ENCODE data around the gene DMXL1.

Gene DMXL1

DNA sequence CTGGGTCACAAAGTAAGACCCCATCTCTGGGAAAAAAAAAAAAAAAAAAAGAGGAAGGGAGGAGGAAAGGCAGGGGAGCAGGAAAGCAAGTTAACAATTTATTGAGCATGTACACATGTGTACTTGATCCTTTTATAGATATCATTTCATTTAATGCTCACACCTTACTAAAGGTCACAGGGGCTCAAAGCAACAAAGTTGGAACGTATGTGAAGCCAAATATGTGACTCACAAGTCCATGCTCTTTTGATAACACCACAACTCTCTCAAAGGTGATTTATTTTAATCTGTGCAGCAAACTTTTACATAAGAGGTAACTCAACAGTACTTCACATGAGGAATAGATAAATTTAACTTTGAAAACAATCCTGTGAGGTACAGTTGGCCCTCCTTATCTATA, 48.1 kb upstream of the DMXL1 start:
- Histone ChIP-seq H3K36me3 (ENCODE audit: insufficient read depth) (no peaks in the 10 kb centered on the region), H4K20me1 (ENCODE audit: insufficient read depth) (no peaks in the 10 kb centered on the region), H3K9ac (no peak overlapping the region), H3K27me3 (ENCODE audit: insufficient read depth, low read depth) (no peaks in the 10 kb centered on the region), H3K4me3 (IDR thresholded peaks at IDR 0.05; ENCODE audit: insufficient read depth, low read depth, low read length) (no peak overlapping the region), H3K4me1 (ENCODE audit: low read depth, poor library complexity, severe bottlenecking) (no peaks in the 10 kb centered on the region), H3K79me2 (ENCODE audit: insufficient read depth, low read depth) (no peaks in the 10 kb centered on the region), H3K4me2 (no peak overlapping the region), H3K27ac (no peak overlapping the region), H2AFZ (ENCODE audit: low read depth) (no peak overlapping the region)
- TF ChIP-seq, protein P1, sequence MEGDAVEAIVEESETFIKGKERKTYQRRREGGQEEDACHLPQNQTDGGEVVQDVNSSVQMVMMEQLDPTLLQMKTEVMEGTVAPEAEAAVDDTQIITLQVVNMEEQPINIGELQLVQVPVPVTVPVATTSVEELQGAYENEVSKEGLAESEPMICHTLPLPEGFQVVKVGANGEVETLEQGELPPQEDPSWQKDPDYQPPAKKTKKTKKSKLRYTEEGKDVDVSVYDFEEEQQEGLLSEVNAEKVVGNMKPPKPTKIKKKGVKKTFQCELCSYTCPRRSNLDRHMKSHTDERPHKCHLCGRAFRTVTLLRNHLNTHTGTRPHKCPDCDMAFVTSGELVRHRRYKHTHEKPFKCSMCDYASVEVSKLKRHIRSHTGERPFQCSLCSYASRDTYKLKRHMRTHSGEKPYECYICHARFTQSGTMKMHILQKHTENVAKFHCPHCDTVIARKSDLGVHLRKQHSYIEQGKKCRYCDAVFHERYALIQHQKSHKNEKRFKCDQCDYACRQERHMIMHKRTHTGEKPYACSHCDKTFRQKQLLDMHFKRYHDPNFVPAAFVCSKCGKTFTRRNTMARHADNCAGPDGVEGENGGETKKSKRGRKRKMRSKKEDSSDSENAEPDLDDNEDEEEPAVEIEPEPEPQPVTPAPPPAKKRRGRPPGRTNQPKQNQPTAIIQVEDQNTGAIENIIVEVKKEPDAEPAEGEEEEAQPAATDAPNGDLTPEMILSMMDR (conservative IDR thresholded peaks at IDR 0.05; ENCODE audit: low read depth, low read length): no peak

DNA sequence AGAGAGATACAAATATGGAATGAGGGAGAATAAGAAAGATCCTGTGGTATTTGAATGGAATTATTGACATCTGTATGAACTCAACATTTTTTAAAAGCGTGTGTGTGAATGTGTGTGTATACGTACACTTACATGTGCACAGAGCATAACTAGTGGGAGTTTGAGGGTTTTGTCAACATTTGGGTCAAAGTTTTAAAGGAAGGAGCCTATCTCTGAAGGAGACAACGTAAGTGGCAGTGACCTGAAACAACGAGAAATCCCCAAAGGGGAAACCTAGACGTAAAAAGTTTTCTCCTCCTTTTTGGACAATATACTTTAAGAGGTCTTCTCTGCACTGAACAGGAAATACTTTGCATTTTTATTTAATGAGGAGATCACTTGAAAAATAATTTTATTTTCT, 42.3 kb upstream of the DMXL1 start:
- H3K4me1 ChIP-seq (ENCODE audit: low read depth, poor library complexity, severe bottlenecking): peaks cover 31% of the 10 kb centered on the region
- TF ChIP-seq, protein P1 (conservative IDR thresholded peaks at IDR 0.05; ENCODE audit: low read depth, low read length): no peak
- no peaks in the 10 kb centered on the region for H3K79me2 ChIP-seq (ENCODE audit: insufficient read depth, low read depth)
- H4K20me1 ChIP-seq (ENCODE audit: insufficient read depth): no peaks in the 10 kb centered on the region
- no peaks in the 10 kb centered on the region for H3K27me3 ChIP-seq (ENCODE audit: insufficient read depth, low read depth)
- no peak overlapping the region for H2AFZ ChIP-seq (ENCODE audit: low read depth)
- no peaks in the 10 kb centered on the region for H3K36me3 ChIP-seq (ENCODE audit: insufficient read depth)
- no peak overlapping the region for H3K9ac ChIP-seq
- H3K4me2 ChIP-seq: no peak overlapping the region
- no peak overlapping the region for H3K4me3 ChIP-seq (IDR thresholded peaks at IDR 0.05; ENCODE audit: insufficient read depth, low read depth, low read length)
- no peak overlapping the region for H3K27ac ChIP-seq

DNA sequence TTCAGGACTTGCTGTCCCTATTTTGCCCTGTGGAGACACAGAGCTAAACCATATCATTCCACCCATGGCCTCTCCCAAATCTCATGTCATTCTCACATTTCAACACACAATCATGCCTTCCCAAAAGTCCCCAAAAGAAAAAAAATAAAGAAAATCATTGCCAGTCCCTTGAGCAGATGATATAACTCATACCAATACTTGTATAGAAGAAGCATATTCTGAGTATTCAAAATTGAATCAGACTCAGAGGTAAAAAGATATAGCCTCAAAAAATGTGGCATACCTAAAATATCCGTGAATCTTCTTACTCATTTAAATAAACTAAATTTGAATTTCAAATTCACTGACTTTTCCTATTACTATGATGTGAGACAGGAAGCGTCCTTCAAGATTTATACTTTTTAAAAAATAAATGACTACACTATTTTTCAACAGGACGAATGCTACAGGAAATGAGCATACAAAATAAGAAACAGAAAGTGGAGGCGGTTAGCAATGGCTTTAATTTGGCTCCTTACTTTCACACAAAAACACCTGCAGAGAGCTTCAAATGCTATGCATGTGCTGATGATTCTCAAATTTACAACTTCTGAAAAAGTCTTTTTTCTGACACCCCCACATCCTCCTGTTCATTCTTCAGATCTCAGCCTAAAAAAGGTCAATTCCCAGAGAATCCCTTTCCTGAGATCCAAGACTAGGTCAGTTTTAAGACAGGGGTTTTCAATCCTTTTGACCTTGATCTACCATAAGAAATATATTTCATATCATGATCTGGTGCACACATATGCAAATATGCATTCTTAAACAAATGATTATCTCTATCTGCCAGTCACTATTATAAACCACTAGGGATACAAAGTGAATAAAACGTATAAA, 39.6 kb upstream of the DMXL1 start:
- TF ChIP-seq, protein P1 (conservative IDR thresholded peaks at IDR 0.05; ENCODE audit: low read depth, low read length): no peak
- Histone ChIP-seq H3K27ac (no peak overlapping the region; the same call in 1 of the 2 replicates), H4K20me1 (ENCODE audit: insufficient read depth) (no peaks in the 10 kb centered on the region), H3K4me2 (peak overlapping the region; percentile 54), H3K4me1 (ENCODE audit: low read depth, poor library complexity, severe bottlenecking) (peaks cover 31% of the 10 kb centered on the region), H3K36me3 (ENCODE audit: insufficient read depth) (no peaks in the 10 kb centered on the region), H3K4me3 (IDR thresholded peaks at IDR 0.05; ENCODE audit: insufficient read depth, low read depth, low read length) (no peak overlapping the region), H3K9ac (no peak overlapping the region), H3K79me2 (ENCODE audit: insufficient read depth, low read depth) (no peaks in the 10 kb centered on the region), H3K27me3 (ENCODE audit: insufficient read depth, low read depth) (no peaks in the 10 kb centered on the region), H2AFZ (ENCODE audit: low read depth) (no peak overlapping the region)

GRCh38 chr5:119031905-119032304, 39.0 kb upstream of the DMXL1 start:
- peaks cover 31% of the 10 kb centered on the region for H3K4me1 ChIP-seq (ENCODE audit: low read depth, poor library complexity, severe bottlenecking)
- H3K4me2 ChIP-seq: peak overlapping the region; percentile 54
- H3K79me2 ChIP-seq (ENCODE audit: insufficient read depth, low read depth): no peaks in the 10 kb centered on the region
- H3K9ac ChIP-seq: no peak overlapping the region
- no peaks in the 10 kb centered on the region for H3K36me3 ChIP-seq (ENCODE audit: insufficient read depth)
- H2AFZ ChIP-seq (ENCODE audit: low read depth): no peak overlapping the region
- H3K27ac ChIP-seq: no peak overlapping the region
- H4K20me1 ChIP-seq (ENCODE audit: insufficient read depth): no peaks in the 10 kb centered on the region
- H3K4me3 ChIP-seq (IDR thresholded peaks at IDR 0.05; ENCODE audit: insufficient read depth, low read depth, low read length): no peak overlapping the region
- TF ChIP-seq, protein P1 (conservative IDR thresholded peaks at IDR 0.05; ENCODE audit: low read depth, low read length): no peak
- H3K27me3 ChIP-seq (ENCODE audit: insufficient read depth, low read depth): no peaks in the 10 kb centered on the region

Data from KMS-11 (cell line).